CD4-positive, alpha-beta T cell treated with Interleukin-6 for 4 hours (primary cell): ENCODE data around the gene GGTLC1.
"Not testable (repeated sequence)": the region's sequence is repeated elsewhere in the genome, so short reads cannot be mapped to it uniquely, and the experiment has no call there.

Experiments used
- DNase-seq: peaks from one replicate; pipeline ENCODE4 v3.0.0-alpha.2; 2020; ENCODE audit warnings: mixed read lengths

GGTLC1 gene

GRCh38 chr20:23993440-23993839 lies 4.9 kb upstream of the GGTLC1 start:
- not testable (repeated sequence) for DNase-seq

GRCh38 chr20:23990296-23990695 lies 1.7 kb upstream of the GGTLC1 start:
- not testable (repeated sequence) for DNase-seq

- DNase-seq, result not testable (repeated sequence)
These were observed 387 bp upstream of the GGTLC1 start for GRCh38 chr20:23988966-23989365.

- DNase-seq, result not testable (repeated sequence)
These were observed 1.9 kb downstream of the GGTLC1 start for GRCh38 chr20:23986716-23987115.

GRCh38 chr20:23986310-23986709 lies 2.3 kb downstream of the GGTLC1 start:
- not testable (repeated sequence) for DNase-seq

- not testable (repeated sequence) for DNase-seq
These were observed 2.8 kb downstream of the GGTLC1 start for GRCh38 chr20:23985790-23986225.

- DNase-seq, result not testable (repeated sequence)
These were observed 3.4 kb downstream of the GGTLC1 start for GRCh38 chr20:23985066-23985789.

- not testable (repeated sequence) for DNase-seq
These were observed 4.0 kb downstream of the GGTLC1 start for GRCh38 chr20:23984476-23985023.

- DNase-seq, result not testable (repeated sequence)
These were observed 6.2 kb downstream of the GGTLC1 start for GRCh38 chr20:23982112-23983018.

- DNase-seq, result not testable (repeated sequence)
These were observed 7.1 kb downstream of the GGTLC1 start for GRCh38 chr20:23981526-23981925.

GRCh38 chr20:23981014-23981413 lies 7.6 kb downstream of the GGTLC1 start:
- DNase-seq, result not testable (repeated sequence)

GRCh38 chr20:23979899-23980811 lies 8.4 kb downstream of the GGTLC1 start:
- DNase-seq, result not testable (repeated sequence)

GRCh38 chr20:23979380-23979779 lies 9.2 kb downstream of the GGTLC1 start:
- not testable (repeated sequence) for DNase-seq

GRCh38 chr20:23978457-23978856 lies 10.1 kb downstream of the GGTLC1 start:
- not testable (repeated sequence) for DNase-seq

GRCh38 chr20:23974966-23975365 lies 13.6 kb downstream of the GGTLC1 start:
- DNase-seq, result no peak

GRCh38 chr20:23971310-23971709 lies 17.3 kb downstream of the GGTLC1 start:
- DNase-seq, result no peak

GRCh38 chr20:23970049-23970448 lies 18.5 kb downstream of the GGTLC1 start:
- no peak for DNase-seq

GRCh38 chr20:23967616-23967979 lies 21.0 kb downstream of the GGTLC1 start:
- DNase-seq, result no peak

- no peak for DNase-seq
These were observed 21.5 kb downstream of the GGTLC1 start for GRCh38 chr20:23966927-23967615.

GRCh38 chr20:23966298-23966697 lies 22.3 kb downstream of the GGTLC1 start:
- no peak for DNase-seq

GRCh38 chr20:23963941-23964340 lies 24.6 kb downstream of the GGTLC1 start:
- no peak for DNase-seq

- no peak for DNase-seq
These were observed 26.3 kb downstream of the GGTLC1 start for GRCh38 chr20:23962272-23962671.
